AG08396 (cell line): ENCODE results near the gene NLN.
A peak's percentile ranks its signal among the peaks of the same experiment; 100 is the strongest.
"Not testable (repeated sequence)": the region's sequence is repeated elsewhere in the genome, so short reads cannot be mapped to it uniquely, and the experiment has no call there.

Experiments
- DNase-seq: peaks from one replicate; pipeline ENCODE4 v3.0.0; 2012; ENCODE audit warnings: low spot score, mixed read lengths

The NLN gene

GRCh38 chr5:65721720-65722574 is at the start of gene NLN, which contains the start of gene SGTB:
Gene NLN (plus strand): TSS chr5:65722205. CDS start chr5:65722374, 169 bp downstream.
Gene SGTB (minus strand): TSS chr5:65722109. CDS start chr5:65720807, 1,302 bp downstream.
- peak; percentile 97 for DNase-seq

- DNase-seq = peak; percentile 30
Observed at GRCh38 chr5:65672796-65673195, 49.2 kb upstream of the NLN start.

GRCh38 chr5:65674749-65675148 is 47.3 kb upstream of the NLN start:
- no peak for DNase-seq

- DNase-seq = not testable (repeated sequence)
Observed at GRCh38 chr5:65676056-65676455, 45.9 kb upstream of the NLN start.

- no peak for DNase-seq
Observed at GRCh38 chr5:65682148-65682547, 39.9 kb upstream of the NLN start.

- no peak for DNase-seq
Observed at GRCh38 chr5:65693121-65693520, 28.9 kb upstream of the NLN start.

GRCh38 chr5:65695162-65695755 is 26.7 kb upstream of the NLN start:
- no peak for DNase-seq

- DNase-seq = no peak
Observed at GRCh38 chr5:65695896-65696295, 26.1 kb upstream of the NLN start.

- DNase-seq = peak; percentile 47
Observed at GRCh38 chr5:65696892-65697291, 25.1 kb upstream of the NLN start.

- DNase-seq = no peak
Observed at GRCh38 chr5:65699338-65699737, 22.7 kb upstream of the NLN start.

GRCh38 chr5:65702036-65702435 is 20.0 kb upstream of the NLN start:
- DNase-seq = no peak

- DNase-seq = no peak
Observed at GRCh38 chr5:65704621-65705239, 17.3 kb upstream of the NLN start.

- DNase-seq = no peak
Observed at GRCh38 chr5:65707663-65708062, 14.3 kb upstream of the NLN start.

- no peak for DNase-seq
Observed at GRCh38 chr5:65708145-65708544, 13.9 kb upstream of the NLN start.

GRCh38 chr5:65718576-65719310 is 3.3 kb upstream of the NLN start:
- no peak for DNase-seq

GRCh38 chr5:65721050-65721719 is 820 bp upstream of the NLN start:
- peak; percentile 81 for DNase-seq

GRCh38 chr5:65722575-65723403 is 784 bp downstream of the NLN start:
- peak; percentile 76 for DNase-seq

GRCh38 chr5:65727491-65728156 is 5.6 kb downstream of the NLN start:
- DNase-seq = no peak

- DNase-seq = no peak
Observed at GRCh38 chr5:65728218-65728617, 6.2 kb downstream of the NLN start.

GRCh38 chr5:65730910-65731309 is 8.9 kb downstream of the NLN start:
- DNase-seq = peak; percentile 9
